HG03354 (cell line): ENCODE results near the gene SSX4B.
"Not testable (repeated sequence)": the region's sequence is repeated elsewhere in the genome, so short reads cannot be mapped to it uniquely, and the experiment has no call there.

Source experiments
- ATAC-seq: cut with Tn5 transposase; IDR thresholded peaks from one replicate; pipeline ENCODE4 v1.9.1; 2021; ENCODE audit warnings: mild to moderate bottlenecking; ENCODE audit not compliant: unreplicated experiment, poor library complexity, severe bottlenecking

Gene SSX4B

GRCh38 chrX:48411860-48412259, at the start of gene SSX4B:
SSX4B (minus strand) TSS chrX:48411960; CDS start chrX:48411372, 588 bp downstream.
- ATAC-seq = not testable (repeated sequence)

- ATAC-seq = no peak
Measured at GRCh38 chrX:48460606-48461005, 48.8 kb upstream of the SSX4B start.

- ATAC-seq = no peak
Measured at GRCh38 chrX:48460031-48460430, 48.3 kb upstream of the SSX4B start.

DNA sequence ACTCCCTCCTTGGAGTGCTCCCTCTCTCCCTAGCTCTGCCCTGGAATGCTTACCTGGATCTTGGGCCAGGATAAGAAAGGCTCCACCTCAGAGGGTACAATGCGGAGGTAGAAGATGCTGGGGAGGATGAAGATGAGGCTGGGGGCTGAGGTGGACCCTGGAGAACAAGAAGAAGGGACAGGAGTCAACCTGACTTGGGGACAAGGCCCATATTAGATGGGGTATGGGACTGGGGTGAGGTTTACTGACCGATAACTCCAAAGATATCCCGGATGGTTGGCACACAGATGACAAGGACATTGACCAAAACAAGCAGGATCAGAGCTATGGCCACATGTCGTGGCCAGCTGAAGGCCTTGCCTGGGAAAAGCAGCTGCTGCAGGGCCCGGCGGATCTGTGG, 47.7 kb upstream of the SSX4B start:
- no peak for ATAC-seq

GRCh38 chrX:48458711-48459110, 47.0 kb upstream of the SSX4B start:
- ATAC-seq = no peak

DNA sequence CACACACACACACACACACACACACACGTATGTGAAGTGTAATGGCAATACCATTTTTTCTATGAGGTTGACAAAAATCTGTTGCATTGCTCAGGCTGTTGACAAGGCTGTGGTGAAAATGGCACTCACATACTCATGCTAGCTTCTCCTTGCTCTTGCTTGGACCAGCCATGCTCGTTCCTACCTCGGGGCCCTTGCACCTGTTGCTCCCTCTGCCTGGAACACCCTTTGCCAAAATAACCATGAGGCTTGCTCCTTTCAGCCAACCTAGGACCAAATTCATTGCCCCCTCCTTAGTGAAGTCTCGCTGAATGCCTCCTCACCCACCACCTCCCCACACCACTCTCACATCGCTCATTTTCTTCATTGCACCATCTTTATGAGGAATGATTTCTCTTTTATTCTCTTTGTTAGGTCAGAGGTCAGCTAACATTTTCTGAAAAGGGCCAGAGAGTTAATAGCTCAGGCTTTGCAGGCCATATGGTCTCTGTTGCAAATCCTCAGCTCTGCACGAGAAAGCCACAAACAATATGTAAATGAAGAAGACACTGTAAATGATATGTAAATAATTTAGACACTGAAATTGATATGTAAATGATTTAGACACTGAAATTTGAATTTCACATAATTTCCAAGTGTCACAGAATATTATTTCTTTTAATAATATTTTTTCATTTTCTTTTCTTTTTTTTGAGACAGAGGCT, 45.0 kb upstream of the SSX4B start:
- ATAC-seq = no peak

GRCh38 chrX:48451708-48452107, 39.9 kb upstream of the SSX4B start:
- no peak for ATAC-seq

DNA sequence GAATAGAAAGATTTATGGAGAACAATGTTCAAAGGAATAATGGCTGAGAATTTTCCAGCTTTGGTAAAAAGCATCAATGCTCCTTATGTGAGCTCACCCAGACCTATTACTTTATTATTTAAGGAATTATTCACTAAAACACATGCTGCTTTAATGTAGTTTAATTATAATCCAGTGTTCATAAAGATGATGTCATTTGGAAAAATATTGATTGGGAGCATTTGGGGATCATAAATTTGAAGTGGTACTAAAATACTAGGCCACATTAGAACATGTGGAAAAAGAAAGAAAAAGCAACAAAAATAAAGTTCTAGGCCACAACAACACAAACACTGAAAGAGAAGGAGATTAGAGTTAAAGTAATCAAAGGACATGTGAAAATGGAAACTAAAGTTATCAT, 38.3 kb upstream of the SSX4B start:
- no peak for ATAC-seq

DNA sequence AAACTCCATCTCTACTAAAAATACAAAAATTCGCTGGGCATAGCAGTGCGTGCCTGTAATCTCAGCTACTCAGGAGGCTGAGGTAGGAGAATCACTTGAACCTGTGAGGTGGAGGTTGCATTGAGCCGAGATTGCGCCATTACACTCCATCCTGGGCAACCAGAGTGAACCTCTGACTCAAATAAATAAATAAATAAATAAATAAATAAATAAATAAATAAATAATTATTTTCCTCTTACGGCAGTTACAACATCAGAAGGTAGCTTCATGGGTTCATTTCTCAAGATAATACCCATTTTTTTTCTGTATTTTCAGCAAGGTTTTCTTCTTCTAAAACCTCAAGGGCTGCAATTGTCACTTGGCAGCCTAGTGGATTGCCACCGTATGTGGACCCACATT, 35.4 kb upstream of the SSX4B start:
- ATAC-seq = not testable (repeated sequence)

- not testable (repeated sequence) for ATAC-seq
Measured at GRCh38 chrX:48433713-48434112, 22.0 kb upstream of the SSX4B start.

- ATAC-seq = not testable (repeated sequence)
Measured at GRCh38 chrX:48430166-48430565, 18.4 kb upstream of the SSX4B start.

- not testable (repeated sequence) for ATAC-seq
Measured at GRCh38 chrX:48429606-48430005, 17.8 kb upstream of the SSX4B start.

DNA sequence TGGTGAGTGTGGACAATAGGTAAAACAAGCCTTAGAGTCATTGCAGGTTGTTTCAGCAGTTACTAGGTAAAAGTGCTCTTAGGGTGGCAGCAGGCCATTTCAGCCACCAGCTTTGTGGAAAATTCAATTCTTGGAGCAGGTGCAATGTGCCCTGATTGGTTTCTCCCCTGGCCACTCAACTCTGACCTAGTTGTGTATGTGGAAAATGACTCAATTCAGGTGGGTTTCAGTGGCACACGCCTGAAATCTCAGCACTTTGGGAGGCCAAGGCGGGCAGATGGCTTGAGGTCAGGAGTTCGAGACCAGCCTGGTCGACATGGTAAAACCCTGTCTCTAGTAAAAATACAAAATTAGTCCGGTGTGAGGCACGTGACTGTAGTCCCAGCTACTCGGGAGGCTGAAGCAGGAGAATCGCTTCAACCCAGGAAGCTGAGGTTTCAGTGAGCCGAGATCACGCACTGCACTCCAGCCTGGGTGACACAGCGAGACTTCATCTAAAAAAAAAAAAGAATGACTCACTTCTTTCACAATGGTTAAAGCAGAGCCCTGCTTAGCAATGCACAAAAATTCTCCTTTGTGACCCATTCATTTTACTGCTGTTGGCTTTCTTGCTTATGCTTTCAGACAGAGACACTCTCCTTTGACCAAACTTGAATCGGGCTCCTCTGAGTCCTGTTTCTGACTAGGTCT, 15.4 kb upstream of the SSX4B start:
- not testable (repeated sequence) for ATAC-seq

GRCh38 chrX:48397825-48398224, 13.9 kb downstream of the SSX4B start:
- not testable (repeated sequence) for ATAC-seq

GRCh38 chrX:48396931-48397330, 14.8 kb downstream of the SSX4B start:
- not testable (repeated sequence) for ATAC-seq

- ATAC-seq = not testable (repeated sequence)
Measured at GRCh38 chrX:48383239-48383638, 28.5 kb downstream of the SSX4B start, which contains the start of gene SSX4. SSX4 (plus strand) TSS chrX:48383539; CDS start chrX:48384054, 515 bp downstream.

DNA sequence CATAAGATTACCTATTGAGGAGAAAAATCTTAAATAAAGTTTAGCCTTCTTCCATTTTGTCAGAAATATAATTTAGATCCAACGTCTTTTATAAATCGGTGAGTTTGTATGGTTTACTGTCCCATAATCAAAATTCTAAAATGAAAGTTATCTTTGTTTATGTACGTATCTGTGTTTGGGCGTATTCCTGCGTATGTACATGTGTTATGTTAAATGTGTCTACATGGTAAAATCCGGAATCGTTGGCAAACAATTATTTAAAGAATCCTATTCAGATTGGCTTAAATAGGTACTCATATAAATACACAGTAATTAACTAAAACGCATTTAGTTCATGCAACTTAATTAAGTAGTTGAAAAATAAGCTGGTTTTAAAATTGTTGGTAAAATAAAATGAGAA, 41.4 kb downstream of the SSX4B start:
- ATAC-seq = not testable (repeated sequence)

DNA sequence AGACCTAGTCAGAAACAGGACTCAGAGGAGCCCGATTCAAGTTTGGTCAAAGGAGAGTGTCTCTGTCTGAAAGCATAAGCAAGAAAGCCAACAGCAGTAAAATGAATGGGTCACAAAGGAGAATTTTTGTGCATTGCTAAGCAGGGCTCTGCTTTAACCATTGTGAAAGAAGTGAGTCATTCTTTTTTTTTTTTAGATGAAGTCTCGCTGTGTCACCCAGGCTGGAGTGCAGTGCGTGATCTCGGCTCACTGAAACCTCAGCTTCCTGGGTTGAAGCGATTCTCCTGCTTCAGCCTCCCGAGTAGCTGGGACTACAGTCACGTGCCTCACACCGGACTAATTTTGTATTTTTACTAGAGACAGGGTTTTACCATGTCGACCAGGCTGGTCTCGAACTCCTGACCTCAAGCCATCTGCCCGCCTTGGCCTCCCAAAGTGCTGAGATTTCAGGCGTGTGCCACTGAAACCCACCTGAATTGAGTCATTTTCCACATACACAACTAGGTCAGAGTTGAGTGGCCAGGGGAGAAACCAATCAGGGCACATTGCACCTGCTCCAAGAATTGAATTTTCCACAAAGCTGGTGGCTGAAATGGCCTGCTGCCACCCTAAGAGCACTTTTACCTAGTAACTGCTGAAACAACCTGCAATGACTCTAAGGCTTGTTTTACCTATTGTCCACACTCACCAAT, 43.9 kb downstream of the SSX4B start:
- not testable (repeated sequence) for ATAC-seq

DNA sequence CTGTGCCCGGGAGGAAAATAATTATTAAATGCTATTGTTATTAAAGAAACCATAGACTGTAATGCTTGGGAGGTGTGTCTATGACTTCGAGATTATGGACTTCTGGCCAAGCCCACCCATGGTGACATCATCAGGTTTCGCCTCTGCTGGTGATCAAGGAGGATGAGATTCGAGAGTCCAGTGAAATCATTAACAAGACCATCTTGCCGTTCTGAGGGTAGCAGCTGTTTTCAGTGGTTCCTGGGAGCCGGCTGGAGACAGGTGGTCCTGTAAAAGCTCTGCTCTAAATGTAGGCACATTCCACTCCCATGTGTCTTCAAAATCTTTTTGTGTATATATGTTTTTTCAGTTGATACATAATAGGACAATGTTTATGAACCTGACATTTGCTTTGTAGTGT, 52.5 kb downstream of the SSX4B start:
- not testable (repeated sequence) for ATAC-seq

DNA sequence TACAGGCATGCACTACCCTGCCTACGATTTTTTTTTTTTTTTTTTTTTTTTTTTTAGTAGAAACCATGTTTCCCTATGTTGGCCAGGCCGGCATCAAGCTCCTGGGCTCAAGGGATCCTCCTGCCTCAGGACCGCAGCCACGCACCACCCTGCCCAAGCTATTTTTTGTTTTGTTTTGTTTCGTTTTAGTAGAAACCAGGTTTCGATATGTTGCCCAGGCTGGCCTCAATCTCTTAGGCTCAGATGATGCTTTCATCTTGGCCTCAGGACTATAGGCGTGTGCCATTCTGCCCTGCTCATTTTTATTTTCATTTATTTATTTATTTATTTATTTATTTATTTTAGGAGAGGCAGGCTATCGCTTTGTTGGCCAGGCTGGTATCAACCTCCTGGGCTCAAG, 54.1 kb downstream of the SSX4B start:
- no peak for ATAC-seq
